Hepatocyte (in vitro differentiated cells): ENCODE results near the gene SMYD5. TPM values are rescaled to one million over a fixed set of nuclear protein-coding genes. Genes with fewer than 3 reads are reported as not detected.

ENCODE experiments used
- DNase-seq: peaks from one replicate; pipeline ENCODE4 v3.0.0-alpha.2; 2016; ENCODE audit warnings: low spot score
- H2AFZ ChIP-seq: fragments of 200-600 bp; sonication (generic); 2 replicates; pipeline ENCODE4 v1.6.0; 2016; ENCODE audit warnings: antibody characterized with exemption, mild to moderate bottlenecking
- H3K27ac ChIP-seq: fragments of 200-600 bp; sonication (generic); 2 replicates; pipeline ENCODE4 v1.5.1; 2016; ENCODE audit warnings: mild to moderate bottlenecking
- H3K27me3 ChIP-seq: fragments of 200-600 bp; sonication (generic); 2 replicates; pipeline ENCODE4 v1.6.1; 2016
- H3K36me3 ChIP-seq: fragments of 200-600 bp; sonication (generic); replicated peaks from 2 replicates; pipeline ENCODE4 v1.5.1; 2016; ENCODE audit warnings: low read depth; ENCODE audit not compliant: insufficient read depth
- H3K4me1 ChIP-seq: fragments of 200-600 bp; sonication (generic); 2 replicates; pipeline ENCODE4 v1.5.1; 2016; ENCODE audit warnings: mild to moderate bottlenecking, moderate library complexity; ENCODE audit not compliant: insufficient read depth
- H3K4me2 ChIP-seq: fragments of 200-600 bp; sonication (generic); 2 replicates; pipeline ENCODE4 v1.6.0; 2016
- H3K4me3 ChIP-seq: fragments of 200-600 bp; sonication (generic); 2 replicates; pipeline ENCODE4 v1.5.1; 2016; ENCODE audit warnings: mild to moderate bottlenecking
- H3K79me2 ChIP-seq: fragments of 200-600 bp; sonication (generic); 2 replicates; pipeline ENCODE4 v1.6.0; 2017; ENCODE audit warnings: mild to moderate bottlenecking
- H3K9me2 ChIP-seq: fragments of 200-600 bp; sonication (generic); replicated peaks from 2 replicates; pipeline ENCODE4 v1.6.0; 2017; ENCODE audit warnings: mild to moderate bottlenecking; ENCODE audit not compliant: insufficient read depth
- H3K9me3 ChIP-seq: fragments of 200-600 bp; sonication (generic); 2 replicates; pipeline ENCODE4 v1.5.1; 2016; ENCODE audit warnings: low read depth, mild to moderate bottlenecking
- H4K20me1 ChIP-seq: fragments of 200-600 bp; sonication (generic); 2 replicates; pipeline ENCODE4 v1.6.0; 2016; ENCODE audit warnings: mild to moderate bottlenecking; ENCODE audit not compliant: insufficient read depth, poor library complexity, severe bottlenecking
- CTCF ChIP-seq: fragments of 200-600 bp; sonication (generic); IDR thresholded peaks from 2 replicates; pipeline ENCODE4 v1.5.1; 2016; ENCODE audit warnings: antibody characterized with exemption, mild to moderate bottlenecking; ENCODE audit not compliant: poor library complexity
- EZH2 ChIP-seq: fragments of 200-600 bp; sonication (generic); IDR thresholded peaks from 2 replicates; pipeline ENCODE4 v1.6.1; 2016; ENCODE audit warnings: antibody characterized with exemption, mild to moderate bottlenecking, borderline replicate concordance
- EZH2phosphoT487 ChIP-seq: fragments of 200-600 bp; sonication (generic); IDR thresholded peaks from one replicate; pipeline ENCODE4 v1.6.1; 2018; ENCODE audit warnings: antibody characterized with exemption, mild to moderate bottlenecking, low read depth, moderate library complexity; ENCODE audit not compliant: unreplicated experiment, severe bottlenecking
- WGBS: methylation state at CpG from one replicate; pipeline ENCODE4 v1.1.6; 2016; ENCODE audit warnings: low lambda C conversion rate; ENCODE audit errors: missing lambda C conversion rate; 5-methylcytosine and 5-hydroxymethylcytosine counted together
- polyA plus RNA-seq: library from polyadenylated mRNA; unstranded; fragments of >200 nt; fragmentation: Nextera tagmentation; extraction: Ambion mirVana; gene quantifications from 2 replicates; pipeline ENCODE4 v1.2.1, GENCODE V29; 2016
- total RNA-seq: library from RNA; depleted of rRNA; stranded (reverse); fragments of >200 nt; gene quantifications from 2 replicates; pipeline ENCODE4 v1.2.3, GENCODE V29; 2014

The SMYD5 gene
- total and polyA plus RNA-seq, 2 experiments from 2014 or later: 10.0 to 28.3 TPM

- DNase-seq: no peak
- H3K79me2 ChIP-seq: no peaks in the 10 kb centered on the region
- no peak overlapping the region for H2AFZ ChIP-seq
- no peak overlapping the region for H3K27ac ChIP-seq
- H3K9me2 ChIP-seq: no peaks in the 10 kb centered on the region
- TF ChIP-seq EZH2 (no peak), CTCF (no peak), EZH2phosphoT487 (no peak)
- no peaks in the 10 kb centered on the region for H4K20me1 ChIP-seq
- 96% methylated on average over 9 of the region's 9 CpGs for WGBS
- H3K4me2 ChIP-seq: no peak overlapping the region
- no peaks in the 10 kb centered on the region for H3K4me1 ChIP-seq
- H3K9me3 ChIP-seq: no peaks in the 10 kb centered on the region
- no peak overlapping the region for H3K4me3 ChIP-seq
- no peaks in the 10 kb centered on the region for H3K36me3 ChIP-seq
- no peaks in the 10 kb centered on the region for H3K27me3 ChIP-seq
Measured at GRCh38 chr2:73225513-73226360, 11.7 kb downstream of the SMYD5 start.

- WGBS: 91% methylated on average over 3 of the region's 3 CpGs
- H3K4me3 ChIP-seq: no peak overlapping the region
- no peaks in the 10 kb centered on the region for H3K9me3 ChIP-seq
- H3K4me1 ChIP-seq: no peaks in the 10 kb centered on the region
- H3K9me2 ChIP-seq: no peaks in the 10 kb centered on the region
- TF ChIP-seq CTCF (no peak), EZH2phosphoT487 (no peak), EZH2 (no peak)
- no peak overlapping the region for H2AFZ ChIP-seq
- no peak overlapping the region for H3K27ac ChIP-seq
- H4K20me1 ChIP-seq: no peaks in the 10 kb centered on the region
- no peaks in the 10 kb centered on the region for H3K79me2 ChIP-seq
- H3K4me2 ChIP-seq: no peak overlapping the region
- DNase-seq: no peak
- H3K27me3 ChIP-seq: no peaks in the 10 kb centered on the region
- H3K36me3 ChIP-seq: no peaks in the 10 kb centered on the region
Measured at GRCh38 chr2:73227086-73227485, 13.0 kb downstream of the SMYD5 start.

GRCh38 chr2:73228631-73229030, 14.6 kb downstream of the SMYD5 start:
- H3K4me2 ChIP-seq: no peak overlapping the region
- H3K9me2 ChIP-seq: no peaks in the 10 kb centered on the region
- DNase-seq: no peak
- TF ChIP-seq CTCF (no peak), EZH2 (no peak), EZH2phosphoT487 (no peak)
- H3K4me3 ChIP-seq: no peak overlapping the region
- no peaks in the 10 kb centered on the region for H3K36me3 ChIP-seq
- no peaks in the 10 kb centered on the region for H4K20me1 ChIP-seq
- H3K9me3 ChIP-seq: no peaks in the 10 kb centered on the region
- WGBS: 92% methylated on average over 14 of the region's 14 CpGs
- H3K27ac ChIP-seq: no peak overlapping the region
- H3K4me1 ChIP-seq: no peaks in the 10 kb centered on the region
- H3K27me3 ChIP-seq: no peaks in the 10 kb centered on the region
- no peak overlapping the region for H2AFZ ChIP-seq
- no peaks in the 10 kb centered on the region for H3K79me2 ChIP-seq
